Measurements from ENCODE around the gene RNASEH2B.

RNASEH2B gene

DNA sequence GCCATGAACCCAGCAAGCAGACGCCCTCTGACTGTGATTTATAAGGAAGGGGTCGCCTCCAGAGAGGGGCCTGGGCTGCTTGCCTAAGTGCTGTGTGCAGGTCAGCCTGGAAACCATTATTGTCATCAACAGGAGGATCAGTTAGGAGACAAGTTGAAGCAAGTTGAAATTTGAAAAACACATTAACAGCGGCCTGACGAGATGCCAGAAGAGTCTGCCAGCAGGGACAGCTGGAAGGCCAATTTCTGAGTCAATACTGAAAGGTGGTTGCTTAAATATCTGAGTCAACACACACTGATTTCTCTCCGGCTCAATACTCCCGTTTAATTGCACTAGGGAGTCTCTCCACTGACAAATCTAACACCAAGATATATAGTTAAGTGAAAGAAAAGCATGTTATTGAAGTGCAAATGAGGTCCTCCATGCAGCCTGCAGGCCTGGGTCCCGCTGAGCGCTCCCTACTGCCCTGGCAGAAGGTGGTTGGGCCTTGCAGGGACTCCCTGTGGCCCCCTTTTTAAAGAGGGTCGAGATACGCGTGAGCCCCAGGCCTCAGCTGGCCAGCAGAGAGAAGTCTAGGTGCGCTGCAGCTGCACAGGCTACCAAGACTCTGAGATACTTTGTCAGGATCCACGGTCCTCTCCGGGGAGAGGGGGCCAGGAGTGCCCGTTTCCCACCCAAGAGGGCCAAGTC is 91.1 kb downstream of the RNASEH2B start:
- no peak for DNase-seq

GRCh38 chr13:51001335-51001734 is 91.7 kb downstream of the RNASEH2B start:
- no peak for DNase-seq

DNA sequence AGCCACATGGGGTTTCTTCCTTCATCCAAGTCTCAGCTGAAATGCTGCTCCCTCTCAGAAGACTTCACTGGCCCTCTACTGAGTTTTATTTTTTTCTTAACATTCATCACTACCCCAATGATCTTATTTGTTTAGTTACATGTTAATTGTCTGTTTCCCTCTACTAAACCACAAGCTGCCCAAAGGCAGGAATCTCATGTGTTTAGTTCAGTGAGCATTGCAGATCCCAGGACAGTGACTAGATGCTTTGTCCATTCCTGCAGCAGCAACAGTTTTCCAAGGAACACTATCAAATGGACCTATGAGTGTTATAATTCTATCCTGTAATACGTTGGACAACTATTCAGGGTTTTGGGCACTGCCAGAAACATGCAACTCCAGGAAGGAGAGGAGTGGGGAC is 93.1 kb downstream of the RNASEH2B start:
- no peak for DNase-seq

- no peak for DNase-seq
Observed at GRCh38 chr13:51003642-51004041, 94.1 kb downstream of the RNASEH2B start.

GRCh38 chr13:51004111-51004865 is 94.7 kb downstream of the RNASEH2B start:
- no peak for DNase-seq

DNA sequence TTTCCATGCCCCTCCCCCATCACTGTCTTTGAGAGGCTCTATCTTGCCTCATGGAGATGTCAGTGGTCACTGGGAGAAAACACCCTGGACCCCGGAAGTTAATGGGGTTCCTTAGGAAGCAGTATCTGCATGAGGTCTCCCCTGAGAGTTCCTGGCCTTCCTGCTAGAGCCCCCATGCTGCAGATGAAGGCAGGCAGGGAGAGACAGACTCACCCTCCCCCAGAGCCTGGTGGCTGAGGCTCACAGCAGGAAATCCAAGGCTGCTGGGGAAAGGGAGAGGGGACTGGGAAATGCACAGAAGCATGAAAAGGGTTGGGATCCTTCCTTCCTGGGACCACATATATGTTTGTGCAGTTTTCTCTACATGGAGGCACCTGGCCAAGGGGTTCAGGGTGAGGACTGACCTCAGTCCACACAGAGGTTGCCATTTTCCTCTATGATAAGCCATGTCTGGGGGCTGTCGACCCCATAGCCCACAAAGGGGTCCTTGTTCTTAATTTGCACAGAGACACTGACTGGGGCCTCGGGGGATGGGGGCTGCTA is 95.4 kb downstream of the RNASEH2B start:
- DNase-seq: no peak

- DNase-seq: no peak
Observed at GRCh38 chr13:51005566-51005965, 96.0 kb downstream of the RNASEH2B start.

All from NCI-H187 (cell line).